NT2/D1 (cell line): ENCODE results near the gene ZNF878.

ENCODE experiments used
- SUZ12 ChIP-seq: IDR thresholded peaks from 2 replicates; pipeline ENCODE4 v1.6.1; 2011; ENCODE audit not compliant: insufficient read length, insufficient read depth; ENCODE audit errors: extremely low read depth
- ZNF274 ChIP-seq: IDR thresholded peaks from 2 replicates; pipeline ENCODE4 v1.6.1; 2011; ENCODE audit warnings: mild to moderate bottlenecking, low read depth, low read length

DNA sequence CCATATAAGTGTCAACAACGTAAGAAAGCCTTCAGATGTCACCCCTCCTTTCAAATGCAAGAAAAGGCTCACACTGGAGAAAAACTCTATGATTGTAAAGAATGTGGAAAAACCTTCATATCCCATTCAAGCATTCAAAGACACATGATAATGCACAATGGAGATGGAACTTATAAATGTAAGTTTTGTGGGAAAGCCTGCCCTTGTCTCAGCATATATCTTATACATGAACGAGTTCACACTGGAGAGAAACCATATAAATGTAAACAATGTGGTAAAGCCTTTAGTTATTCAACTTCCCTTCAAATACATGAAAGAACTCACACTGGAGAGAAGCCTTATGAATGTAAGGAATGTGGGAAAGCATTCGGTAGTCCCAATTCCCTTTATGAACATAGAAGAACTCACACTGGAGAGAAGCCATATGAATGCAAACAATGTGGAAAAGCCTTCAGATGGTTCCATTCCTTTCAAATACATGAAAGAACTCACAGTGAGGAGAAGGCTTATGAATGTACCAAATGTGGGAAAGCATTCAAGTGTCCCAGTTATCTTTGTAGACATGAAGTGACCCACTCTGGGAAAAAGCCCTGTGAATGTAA is 22.9 kb upstream of the ZNF878 start:
- TF ChIP-seq SUZ12 (no peak), ZNF274 (no peak)
